ENCODE results near the gene PLCB2.

The PLCB2 gene, protein sequence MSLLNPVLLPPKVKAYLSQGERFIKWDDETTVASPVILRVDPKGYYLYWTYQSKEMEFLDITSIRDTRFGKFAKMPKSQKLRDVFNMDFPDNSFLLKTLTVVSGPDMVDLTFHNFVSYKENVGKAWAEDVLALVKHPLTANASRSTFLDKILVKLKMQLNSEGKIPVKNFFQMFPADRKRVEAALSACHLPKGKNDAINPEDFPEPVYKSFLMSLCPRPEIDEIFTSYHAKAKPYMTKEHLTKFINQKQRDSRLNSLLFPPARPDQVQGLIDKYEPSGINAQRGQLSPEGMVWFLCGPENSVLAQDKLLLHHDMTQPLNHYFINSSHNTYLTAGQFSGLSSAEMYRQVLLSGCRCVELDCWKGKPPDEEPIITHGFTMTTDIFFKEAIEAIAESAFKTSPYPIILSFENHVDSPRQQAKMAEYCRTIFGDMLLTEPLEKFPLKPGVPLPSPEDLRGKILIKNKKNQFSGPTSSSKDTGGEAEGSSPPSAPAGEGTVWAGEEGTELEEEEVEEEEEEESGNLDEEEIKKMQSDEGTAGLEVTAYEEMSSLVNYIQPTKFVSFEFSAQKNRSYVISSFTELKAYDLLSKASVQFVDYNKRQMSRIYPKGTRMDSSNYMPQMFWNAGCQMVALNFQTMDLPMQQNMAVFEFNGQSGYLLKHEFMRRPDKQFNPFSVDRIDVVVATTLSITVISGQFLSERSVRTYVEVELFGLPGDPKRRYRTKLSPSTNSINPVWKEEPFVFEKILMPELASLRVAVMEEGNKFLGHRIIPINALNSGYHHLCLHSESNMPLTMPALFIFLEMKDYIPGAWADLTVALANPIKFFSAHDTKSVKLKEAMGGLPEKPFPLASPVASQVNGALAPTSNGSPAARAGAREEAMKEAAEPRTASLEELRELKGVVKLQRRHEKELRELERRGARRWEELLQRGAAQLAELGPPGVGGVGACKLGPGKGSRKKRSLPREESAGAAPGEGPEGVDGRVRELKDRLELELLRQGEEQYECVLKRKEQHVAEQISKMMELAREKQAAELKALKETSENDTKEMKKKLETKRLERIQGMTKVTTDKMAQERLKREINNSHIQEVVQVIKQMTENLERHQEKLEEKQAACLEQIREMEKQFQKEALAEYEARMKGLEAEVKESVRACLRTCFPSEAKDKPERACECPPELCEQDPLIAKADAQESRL

DNA sequence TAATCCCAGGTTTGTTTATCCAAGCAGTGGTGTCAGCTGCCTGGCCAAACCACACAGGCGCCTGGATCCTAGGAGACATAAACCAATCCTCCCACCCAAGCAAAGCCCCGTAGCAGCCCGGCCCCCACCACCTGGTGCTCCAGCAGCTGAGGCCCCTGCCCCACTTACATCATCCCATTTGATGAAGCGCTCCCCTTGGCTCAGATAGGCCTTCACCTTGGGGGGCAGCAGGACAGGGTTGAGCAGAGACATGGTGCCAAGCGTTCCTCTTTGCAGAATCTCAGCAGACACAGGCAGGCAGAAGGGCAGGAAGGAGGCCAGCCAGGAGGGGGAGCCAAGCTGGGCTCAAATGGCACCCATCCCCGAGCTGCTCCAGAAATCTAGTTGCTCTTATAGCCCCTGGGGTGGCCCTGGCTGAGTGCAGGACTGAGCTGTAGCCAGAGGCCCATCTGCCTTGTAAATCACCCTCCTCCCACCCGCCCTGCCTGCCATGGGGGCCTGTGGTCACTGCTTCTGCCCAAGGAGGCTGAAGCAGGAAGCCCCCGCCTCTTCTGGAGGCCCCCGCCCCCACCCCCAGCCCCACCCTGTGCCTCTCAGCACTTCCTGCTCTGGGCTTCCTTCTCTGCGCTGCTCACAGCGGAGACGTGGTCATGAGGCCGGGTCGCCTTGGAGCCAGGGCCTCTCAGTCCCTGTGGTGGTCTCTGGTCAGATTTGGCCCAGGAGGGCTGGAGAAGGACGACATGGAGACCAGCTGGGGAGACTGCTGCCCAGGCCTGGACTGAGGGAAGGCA, at the start of gene PLCB2:
Gene PLCB2 (minus strand): TSS at position 515 of the 791 bp plus-strand sequence. CDS start 263 bp downstream, at position 252.
- peak; percentile 78 for DNase-seq

DNA sequence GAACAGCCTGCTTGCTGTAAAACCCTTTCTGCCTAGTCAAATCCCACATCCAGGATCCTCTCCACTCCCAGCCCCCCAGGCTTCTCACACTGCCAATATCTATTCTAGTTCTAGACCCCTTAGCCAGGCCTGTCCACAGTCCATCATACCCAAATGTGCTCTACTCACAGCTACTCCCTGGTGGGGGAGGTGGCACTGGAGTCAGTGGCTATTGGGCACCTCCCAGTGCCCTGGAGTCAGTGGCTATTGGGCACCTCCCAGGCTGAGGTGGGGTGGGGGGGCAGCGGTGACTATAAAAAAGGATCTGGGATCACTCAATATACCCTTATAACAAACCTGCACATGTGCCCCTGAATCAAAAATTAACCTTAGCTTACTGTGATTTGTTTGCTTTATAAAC, 49.5 kb upstream of the PLCB2 start:
- no peak for DNase-seq

DNA sequence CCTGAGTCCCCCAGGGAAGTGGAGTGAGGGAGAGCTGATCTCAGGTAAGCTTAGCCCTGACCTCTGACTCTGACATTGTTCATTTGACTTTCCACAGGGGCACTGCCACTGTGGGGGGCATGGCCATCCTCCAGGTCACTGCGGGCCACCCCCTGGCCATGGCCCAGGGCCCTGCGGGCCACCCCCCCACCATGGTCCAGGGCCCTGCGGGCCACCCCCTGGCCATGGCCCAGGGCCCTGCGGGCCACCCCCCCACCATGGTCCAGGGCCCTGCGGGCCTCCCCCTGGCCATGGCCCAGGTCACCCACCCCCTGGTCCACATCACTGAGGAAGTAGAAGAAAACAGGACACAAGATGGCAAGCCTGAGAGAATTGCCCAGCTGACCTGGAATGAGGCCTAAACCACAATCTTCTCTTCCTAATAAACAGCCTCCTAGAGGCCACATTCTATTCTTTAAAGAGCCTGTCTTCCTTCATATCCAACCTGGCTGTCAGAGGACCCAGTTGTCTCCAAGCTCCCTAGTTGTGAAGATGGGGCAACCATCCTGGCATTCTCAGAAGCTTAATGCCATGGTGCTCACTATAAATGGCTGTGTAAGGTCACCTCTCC, 48.3 kb upstream of the PLCB2 start:
- DNase-seq: no peak

DNA sequence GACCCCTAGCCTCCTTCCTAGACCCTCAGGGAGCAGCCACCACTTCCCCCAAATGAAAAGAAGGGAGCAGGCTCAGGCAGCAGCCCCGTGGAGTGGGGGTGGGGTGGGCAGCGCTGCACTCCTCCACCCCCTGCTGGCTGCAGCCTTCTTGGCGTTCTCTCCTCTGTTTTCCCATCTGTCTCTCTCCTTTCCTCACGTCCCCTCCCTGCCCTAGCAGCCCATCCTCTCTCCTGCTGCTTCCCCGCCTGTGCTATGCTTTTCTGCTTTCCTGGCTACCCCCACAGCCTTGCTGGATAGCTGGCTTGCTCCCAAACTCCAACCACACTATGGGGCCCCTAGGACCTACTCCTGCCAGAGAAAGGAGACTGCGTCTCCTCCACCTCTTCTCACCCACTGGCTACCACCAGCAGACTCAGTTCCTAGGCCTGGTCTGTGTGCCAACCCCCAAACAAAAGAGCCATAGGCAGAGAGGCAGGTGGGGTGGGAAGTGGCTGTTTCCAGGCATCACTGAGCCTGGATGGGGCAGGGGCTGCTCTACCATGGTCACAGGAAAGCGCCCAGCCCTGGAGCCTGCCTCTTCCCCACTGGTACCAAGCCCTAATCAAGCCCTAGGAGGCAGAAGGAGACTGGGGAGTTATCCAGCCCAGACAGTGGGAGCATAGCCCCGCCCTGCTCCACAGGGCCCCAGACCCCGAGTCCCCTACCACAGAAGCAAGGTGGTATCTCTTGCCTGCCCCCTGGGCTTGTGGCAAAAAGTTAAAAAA, 46.9 kb upstream of the PLCB2 start:
- no peak for DNase-seq

DNA sequence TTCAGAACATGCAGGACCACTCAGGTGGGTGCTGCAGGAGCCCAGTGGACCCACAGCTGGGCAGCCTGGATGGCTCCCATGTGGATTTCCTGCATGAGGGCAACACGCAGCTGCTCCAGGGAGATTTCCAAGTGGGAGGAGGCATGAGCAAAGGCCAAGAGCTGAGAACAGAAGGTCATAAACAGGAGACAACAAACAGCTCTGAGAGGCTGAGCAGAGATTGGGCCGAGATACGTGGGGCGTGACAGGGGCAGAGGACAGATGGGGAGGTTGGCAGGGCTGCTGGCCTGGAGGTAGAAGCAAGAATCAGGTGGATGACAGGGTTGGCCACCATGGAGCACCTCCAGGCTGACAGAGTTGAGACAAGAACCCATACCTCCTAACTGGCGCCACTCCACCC, 46.0 kb upstream of the PLCB2 start:
- no peak for DNase-seq

DNA sequence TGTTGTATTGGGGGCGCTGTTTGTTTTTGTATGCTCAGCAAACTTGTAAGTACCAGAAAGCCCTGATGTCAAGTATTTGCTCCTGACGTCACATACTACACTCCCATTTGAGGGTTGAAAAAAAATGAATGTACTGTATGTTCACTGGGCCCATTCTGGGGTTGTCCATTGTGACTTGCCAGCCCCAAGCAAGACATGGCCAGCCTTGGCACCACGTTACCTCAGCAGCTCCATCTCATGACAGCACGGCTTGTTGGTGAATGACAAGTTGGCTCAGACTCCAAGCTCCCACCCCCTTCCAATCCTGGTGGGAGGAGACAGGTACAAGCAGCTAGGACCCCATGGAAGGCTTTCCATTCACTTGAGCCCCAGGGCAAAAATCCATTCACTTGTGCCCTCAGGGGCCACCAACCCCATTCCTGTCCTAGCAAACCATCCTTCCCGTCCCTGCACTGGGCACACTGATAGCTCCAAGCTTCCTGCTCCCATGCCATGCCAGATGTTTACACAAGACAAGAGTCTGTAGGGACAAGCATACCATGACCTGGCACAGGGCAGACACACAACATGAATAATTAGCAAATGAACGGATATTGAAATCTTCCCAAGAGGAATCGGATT, 44.7 kb upstream of the PLCB2 start:
- DNase-seq: no peak

DNA sequence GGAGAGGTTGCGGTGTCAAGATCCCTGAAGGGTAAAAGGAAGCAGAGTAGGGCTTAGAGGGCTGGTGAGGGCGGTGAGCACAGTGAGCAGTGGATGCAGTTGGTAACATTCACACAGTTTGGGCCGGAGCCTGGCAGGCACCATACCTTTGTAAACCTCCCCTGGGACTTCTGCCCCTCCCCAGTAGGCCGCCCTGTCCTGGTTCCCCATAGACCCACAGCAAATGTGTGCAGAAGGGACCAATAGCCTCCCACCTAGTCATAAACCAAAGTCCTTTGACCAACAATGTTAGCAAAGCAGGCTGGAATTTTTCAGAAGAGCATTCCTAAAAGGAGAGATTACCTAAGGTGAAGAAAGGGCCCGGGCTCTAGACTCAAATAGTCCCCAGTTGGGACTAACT, 41.4 kb upstream of the PLCB2 start:
- DNase-seq: no peak

DNA sequence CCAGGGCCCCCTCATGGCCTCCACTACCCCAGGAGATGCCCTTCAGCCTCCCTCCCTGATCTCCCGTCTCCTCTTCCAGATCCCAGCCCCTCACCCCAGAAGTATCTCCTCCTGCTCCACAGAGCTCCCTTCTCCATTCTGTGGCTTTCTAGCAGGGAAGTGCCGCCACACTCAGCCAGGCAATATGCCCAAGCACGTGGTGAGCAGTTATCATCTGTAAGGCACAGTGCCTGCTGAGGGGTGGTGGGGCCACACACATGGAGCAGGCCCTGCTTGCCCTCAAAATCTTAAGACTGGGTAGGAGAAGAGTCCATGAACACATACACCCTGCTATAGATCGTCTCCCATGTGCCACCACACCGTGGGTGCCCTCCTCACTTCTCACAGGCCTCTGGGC, 40.7 kb upstream of the PLCB2 start:
- no peak for DNase-seq

DNA sequence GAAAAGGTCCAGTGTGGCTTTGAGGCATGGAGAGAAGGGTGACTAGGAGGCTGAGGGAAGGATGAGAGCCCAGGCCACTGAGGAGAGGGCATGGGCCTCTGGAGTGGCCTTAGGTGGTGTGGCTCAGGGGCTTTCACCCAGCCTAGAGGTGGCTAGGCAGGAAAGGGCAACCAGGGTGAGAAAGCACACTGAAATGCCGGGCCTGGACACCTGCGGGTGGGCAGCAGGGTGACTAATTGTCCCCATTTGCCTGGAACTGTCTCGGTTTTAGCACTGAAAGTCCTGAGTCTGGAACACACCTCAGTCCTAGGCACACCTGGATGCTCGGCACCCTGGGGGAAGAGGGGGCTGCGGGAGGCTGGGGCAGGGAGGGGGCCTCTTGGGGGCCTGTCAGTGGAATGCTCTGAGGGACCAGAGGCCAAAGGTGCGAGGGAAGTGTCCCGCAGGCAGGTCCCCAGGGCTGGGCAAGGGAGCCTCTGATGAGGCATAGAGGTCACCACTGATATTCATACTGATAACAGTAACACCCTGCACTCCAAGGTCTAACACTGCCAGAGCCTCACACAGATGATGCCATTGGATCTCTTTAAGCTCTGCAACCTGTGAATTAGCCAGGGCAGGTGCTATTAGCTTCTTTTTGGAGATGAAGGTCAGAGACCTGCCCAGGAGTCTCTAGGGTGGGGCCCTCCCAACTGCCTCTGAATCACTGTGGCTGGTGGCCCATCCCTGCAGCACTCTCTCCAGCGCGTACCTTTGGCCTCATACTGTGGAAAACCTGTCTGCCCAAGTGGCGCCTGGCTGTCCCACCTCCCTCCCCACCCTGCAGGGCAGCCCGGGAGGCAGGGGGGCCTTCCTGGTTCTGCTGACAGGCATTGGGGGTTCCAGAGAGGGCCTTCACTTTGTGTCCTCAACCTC, 40.1 kb upstream of the PLCB2 start:
- no peak for DNase-seq

DNA sequence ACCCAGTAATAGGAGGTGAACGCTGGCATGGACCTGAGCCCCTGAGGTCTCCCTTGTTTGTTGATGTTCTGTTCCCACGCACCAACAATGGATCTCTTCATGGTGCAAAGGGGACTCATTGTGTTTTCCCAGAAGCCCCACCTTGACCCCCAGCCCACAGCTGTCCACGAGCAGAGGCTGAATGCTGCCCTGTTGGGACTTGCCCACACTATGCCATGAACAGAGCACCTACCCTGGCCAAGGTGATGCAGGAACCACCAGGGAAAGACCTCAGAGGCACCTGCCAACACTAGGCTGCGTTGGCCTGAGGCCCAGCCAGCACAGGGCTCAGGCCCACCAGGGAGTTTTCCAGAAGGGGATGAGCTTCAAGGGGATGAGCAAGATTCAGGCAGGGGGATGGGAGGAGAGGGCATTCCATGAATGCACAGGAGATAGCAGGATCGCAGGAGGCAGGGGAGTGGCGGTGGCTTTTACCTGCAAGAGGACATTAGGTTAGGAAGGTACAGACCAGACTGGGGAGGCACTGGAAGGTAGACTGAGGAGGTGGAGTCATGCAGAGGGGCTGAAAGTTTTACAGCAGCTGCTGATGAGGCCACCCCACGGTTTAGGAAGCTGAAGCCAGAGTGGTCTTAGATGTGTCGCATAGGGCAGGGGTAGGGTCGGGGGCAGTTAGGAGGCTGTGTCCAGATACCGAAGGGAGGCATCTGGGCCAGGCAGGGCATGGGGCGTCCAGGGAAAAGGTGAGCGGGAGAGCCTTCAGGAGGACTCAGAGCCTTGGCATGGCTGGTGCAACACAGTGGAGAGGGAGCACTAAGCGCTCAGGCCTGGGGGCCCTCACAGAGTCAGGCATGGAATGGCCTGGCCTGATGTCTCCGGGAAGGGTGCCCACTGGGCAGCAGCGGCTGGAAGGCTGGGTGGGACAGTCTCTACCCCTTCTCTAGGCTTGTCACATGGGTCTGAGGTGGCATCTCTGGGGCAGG, 39.1 kb upstream of the PLCB2 start:
- DNase-seq: no peak

DNA sequence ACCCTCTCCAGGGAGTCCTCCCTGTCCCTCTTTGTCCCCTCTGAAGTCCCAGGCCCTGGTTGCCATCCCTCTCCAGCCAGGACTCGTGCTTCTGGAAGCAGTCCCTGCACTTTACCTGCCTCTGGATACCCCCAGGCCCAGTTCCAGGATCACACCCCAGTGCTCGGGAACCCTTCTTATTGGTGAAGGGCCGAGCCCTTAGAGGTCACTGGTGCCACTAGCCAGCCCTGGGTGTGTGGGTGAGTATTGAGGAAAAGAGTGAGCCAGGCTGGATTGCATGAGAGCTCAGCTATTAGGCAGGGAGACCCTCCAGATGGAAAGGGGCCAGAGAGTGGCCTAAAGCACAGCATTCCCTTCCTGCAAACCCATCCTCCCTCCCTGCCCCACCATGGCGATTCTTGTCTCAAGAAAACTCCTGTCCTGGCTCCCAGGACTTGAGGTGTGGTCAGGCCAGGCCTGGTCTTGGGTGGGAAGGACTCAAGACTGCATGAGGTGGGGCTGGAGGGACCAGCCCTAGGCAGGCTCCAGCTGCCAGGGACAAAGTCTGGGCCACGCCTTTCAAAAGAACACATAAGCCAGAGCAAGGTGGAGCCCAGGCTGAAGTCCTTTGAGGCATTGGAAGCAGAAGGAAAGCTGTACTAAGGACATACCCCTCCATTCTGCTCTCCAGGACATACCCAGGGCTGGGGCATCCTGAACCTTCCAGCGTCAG, 38.3 kb upstream of the PLCB2 start:
- no peak for DNase-seq

DNA sequence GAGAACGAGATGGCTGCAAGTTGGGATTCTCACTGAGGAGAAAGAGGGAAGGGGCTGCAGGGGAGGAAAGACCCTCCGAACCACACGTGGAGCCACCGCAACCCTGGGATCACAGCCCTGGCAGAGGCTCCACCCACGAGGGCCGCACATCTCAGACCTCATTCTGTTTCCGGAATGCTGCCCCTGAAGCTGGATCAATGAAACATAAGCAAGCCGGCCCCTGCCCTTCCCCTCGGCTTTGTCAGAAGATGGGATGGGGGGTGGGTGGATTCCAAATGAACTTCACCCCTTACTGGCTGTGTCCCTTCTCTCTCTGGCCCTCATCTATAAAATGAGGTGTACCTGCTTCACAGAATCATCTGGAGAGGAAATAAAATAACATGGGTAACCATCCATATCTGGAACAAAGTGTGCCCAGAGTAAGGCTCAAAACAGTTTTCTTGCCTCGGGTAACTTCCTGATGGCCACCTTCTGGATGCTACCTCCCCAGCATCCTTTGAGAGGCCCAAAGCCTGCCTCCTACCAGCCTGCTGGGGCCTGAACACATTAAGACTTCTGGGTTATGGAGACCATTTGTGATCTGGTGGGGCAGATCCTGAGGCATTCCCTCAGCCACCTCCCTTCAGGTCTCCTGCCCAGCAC, 37.6 kb upstream of the PLCB2 start:
- DNase-seq: no peak

DNA sequence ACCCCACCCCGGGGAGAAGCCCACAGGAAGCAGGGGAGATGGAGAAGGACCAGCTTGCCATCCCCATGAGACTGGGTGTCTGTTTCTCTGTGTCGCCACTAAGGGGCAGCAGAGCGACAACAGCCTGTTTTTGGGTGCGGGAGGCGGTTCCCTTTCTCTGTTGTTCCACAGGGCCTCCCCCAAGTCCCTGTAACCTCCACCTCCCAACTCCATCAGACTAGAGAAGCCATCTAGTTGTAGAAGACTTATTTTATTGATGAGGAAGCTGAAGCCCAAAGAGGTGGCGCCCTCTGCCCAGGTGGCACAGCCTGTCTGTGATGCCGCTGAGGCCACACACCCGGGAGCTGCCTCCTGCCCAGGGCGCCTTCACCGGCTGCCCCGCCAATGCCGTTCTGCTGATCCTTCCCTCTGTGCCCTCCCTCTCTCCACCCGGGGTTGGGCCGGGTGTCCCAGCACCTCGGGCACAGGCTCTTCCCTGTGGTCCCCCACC, 36.9 kb upstream of the PLCB2 start:
- peak; percentile 79 for DNase-seq

DNA sequence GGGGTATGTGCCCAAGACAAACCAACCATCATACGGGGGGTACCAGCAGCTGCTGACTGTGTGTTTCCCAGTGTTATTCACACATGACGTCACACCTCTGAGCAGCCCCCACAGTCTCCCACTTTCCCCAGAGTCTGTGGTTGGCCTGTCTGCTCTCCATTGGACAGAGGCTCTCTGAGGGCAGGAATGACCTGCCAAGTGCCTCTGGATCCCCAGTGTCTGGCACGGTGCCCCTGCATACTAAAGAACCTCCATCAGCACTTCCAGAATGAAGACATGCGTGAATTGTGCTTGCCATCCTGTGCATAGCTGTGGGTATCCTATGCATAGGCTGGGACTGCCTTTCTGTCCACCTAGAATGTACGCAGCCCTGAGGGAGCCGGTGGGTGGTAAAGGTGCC, 36.5 kb upstream of the PLCB2 start:
- no peak for DNase-seq

DNA sequence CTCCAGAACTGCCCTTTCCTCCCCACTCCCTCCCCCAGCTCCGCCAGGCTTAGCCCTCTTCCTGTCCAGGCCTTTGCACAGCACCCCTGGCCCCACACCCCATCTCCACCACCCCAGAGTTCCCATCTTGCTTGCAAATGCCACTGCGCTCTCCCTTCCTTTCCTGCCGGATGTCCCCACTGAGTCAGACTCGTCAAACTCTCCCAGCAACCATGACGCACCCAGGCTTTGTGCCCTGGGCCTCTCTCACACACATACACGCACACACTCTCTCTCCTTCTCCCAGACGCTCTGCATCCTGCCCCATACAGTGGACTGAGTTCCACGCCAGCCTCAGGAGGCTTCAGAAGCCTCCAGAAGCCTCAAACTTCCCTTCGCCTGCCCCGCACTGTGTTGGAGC, 35.8 kb upstream of the PLCB2 start:
- no peak for DNase-seq

DNA sequence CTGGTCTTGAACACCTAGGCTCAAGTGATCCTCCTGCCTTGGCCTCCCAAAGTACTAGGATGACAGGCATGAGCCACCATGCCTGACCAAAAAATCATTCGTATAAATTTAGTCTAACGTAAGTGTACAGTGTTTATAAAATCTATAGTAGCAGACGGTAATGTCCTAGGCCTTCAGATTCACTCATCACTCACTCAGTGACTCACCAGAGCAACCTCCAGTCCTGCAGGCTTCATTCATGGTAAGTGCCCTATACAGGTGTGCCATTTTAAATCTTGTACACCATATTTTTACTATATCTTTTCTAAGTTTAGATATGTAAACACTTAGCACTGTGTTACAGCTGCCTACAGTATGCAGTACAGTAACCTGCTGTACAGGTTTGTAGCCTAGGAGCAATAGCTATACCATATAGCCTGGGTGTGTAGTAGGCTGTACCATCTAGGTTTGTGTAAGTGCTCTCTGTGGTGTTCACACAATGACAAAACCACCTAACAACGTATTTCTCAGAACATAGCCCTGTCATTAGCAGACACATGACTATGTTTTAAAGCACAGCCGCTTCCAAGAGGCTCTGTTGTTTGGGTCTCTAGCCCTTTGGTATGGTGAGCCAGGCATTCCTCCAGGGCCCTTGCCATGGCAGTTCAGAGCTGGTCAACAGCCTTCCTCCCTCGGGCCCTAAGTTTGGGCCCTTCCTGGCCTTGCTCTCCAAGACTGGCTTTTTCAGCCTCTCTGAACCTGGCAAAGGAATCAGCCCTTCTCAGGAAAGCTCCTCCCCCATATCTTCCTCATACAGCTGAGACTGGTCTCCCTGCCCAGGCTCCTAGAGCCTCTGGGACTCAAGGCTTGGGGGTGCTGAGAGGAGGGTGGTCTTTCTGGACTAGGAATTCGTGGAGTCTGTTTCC, 34.9 kb upstream of the PLCB2 start:
- DNase-seq: no peak

All from CD4-positive, alpha-beta T cell treated with Interleukin-17A for 4 hours (primary cell).